ENCODE results near the gene MBNL1. TPM values are rescaled to one million over a fixed set of nuclear protein-coding genes. Genes with fewer than 3 reads are reported as not detected.
"Not testable (repeated sequence)": the region's sequence is repeated elsewhere in the genome, so short reads cannot be mapped to it uniquely, and the experiment has no call there.

The MBNL1 gene
- total and polyA plus RNA-seq, 5 donors = 52.7 to 160 (median 149) TPM

DNA sequence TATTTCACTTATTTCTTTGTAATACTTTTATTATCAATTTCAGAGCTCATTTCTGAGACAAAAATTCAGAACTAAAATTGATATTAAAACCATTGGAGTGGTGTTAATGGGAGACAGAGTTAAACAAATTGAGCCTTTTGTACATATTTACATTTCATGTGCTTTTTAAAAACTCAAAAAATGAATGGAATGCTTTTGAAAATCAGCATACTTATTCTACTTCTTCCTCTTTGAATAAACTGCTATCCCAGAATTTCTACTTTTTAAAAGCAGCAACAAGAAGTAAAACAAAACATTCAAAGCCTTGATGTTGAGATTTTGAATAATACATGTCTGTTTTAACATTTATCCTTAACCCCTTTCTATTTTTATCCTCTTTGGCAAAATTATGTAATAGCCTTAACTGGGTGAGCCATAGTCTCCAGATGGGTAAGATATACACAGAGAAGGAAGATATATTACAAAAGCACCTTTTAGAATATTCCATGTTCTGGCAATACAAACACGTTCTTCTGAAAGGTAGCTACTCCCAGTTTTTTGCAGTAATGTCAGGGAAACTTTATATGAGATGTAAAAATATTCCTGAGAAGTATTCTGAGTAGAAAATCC is 123.6 kb downstream of the MBNL1 start:
- H3K4me1 ChIP-seq (ENCODE audit: control insufficient read depth, insufficient read depth, low read length) = peaks cover 11% of the 10 kb centered on the region
- WGBS = 60% methylated on average over 1 of the region's 1 CpG
- DNase-seq (no peak), ATAC-seq (no peak)
- H3K27ac ChIP-seq (ENCODE audit: low read length) = no peak overlapping the region
- intact Hi-C loops (cut with DNase I) = no loop called here
- H3K27me3 ChIP-seq (ENCODE audit: control insufficient read depth, insufficient read depth) = no peaks in the 10 kb centered on the region
- H3K4me3 ChIP-seq (ENCODE audit: low read length) = no peak overlapping the region
- no peaks in the 10 kb centered on the region for H3K9me3 ChIP-seq (ENCODE audit: control insufficient read depth, low read length)

DNA sequence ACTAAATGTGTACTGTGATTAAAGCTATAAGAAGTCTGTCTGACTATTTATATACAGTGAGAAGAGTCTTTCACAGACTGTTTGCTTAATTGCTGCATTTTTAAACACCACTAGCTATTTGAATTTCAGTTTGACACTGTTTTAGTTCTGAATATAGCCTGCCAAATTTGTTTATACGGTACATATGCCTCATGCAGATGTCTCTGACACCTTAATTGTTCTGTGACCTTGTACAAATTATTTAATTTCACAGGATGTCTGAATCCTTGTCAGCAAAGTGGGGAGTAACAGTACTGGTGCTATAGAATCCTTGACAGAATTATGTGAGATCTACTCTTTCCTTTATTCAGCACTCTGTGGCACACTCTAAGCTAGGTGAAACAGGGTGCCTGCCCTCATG is 125.5 kb downstream of the MBNL1 start:
- H3K9me3 ChIP-seq (ENCODE audit: control insufficient read depth, low read length) = no peaks in the 10 kb centered on the region
- WGBS = 56% methylated on average over 1 of the region's 1 CpG
- no peak overlapping the region for H3K27ac ChIP-seq (ENCODE audit: low read length)
- no peak for DNase-seq
- peaks cover 9% of the 10 kb centered on the region for H3K4me1 ChIP-seq (ENCODE audit: control insufficient read depth, insufficient read depth, low read length)
- intact Hi-C loops (cut with DNase I) = no loop called here
- no peak for ATAC-seq
- H3K4me3 ChIP-seq (ENCODE audit: low read length) = no peak overlapping the region
- no peaks in the 10 kb centered on the region for H3K27me3 ChIP-seq (ENCODE audit: control insufficient read depth, insufficient read depth)

DNA sequence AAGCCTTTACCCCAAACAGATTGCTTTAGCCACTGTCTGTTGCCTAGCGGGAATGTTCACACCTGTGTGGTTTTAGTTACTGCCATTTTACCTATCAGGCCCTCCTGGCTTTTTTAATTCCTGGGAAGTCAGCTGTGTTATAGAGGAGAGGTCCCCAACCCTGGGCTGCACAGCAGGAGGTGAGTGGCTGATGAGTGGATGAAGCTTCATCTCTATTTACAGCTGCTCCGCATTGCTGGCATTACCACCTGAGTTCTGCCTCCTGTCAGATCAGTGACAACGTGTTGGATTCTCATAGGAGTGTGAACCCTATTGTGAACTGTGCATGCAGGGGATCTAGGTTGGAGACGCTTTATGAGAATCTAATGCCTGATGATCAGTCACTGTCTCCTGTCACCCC is 127.0 kb downstream of the MBNL1 start:
- Histone ChIP-seq H3K4me3 (ENCODE audit: low read length) (no peak overlapping the region), H3K27ac (ENCODE audit: low read length) (no peak overlapping the region), H3K4me1 (ENCODE audit: control insufficient read depth, insufficient read depth, low read length) (peaks cover 7% of the 10 kb centered on the region), H3K27me3 (ENCODE audit: control insufficient read depth, insufficient read depth) (no peaks in the 10 kb centered on the region), H3K9me3 (ENCODE audit: control insufficient read depth, low read length) (no peaks in the 10 kb centered on the region)
- intact Hi-C loops (cut with DNase I) = no loop called here
- DNase-seq = no peak
- WGBS = 80% methylated on average over 4 of the region's 4 CpGs
- ATAC-seq = peak in 1 of 2 donors; percentile 32

DNA sequence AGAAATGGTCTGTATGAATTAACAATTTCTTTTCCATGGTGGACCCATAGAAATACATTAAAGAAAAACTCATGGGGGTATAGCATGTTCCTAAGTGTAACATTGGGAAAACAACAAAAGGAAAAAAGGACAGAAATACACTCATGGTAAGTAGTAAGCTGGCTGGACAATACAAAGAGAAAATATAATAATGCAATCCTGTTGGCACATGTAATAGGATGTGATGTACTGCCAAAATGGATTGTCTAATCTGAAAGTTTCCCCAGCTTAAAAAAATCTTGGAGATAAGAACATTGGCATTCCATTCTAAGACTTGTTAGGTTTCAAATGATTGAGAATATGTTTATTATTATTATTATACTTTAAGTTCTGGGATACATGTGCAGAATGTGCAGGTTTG is 128.1 kb downstream of the MBNL1 start:
- DNase-seq (no peak), ATAC-seq (peak; percentile 53 to 59)
- Histone ChIP-seq H3K27ac (ENCODE audit: low read length) (no peak overlapping the region), H3K9me3 (ENCODE audit: control insufficient read depth, low read length) (no peaks in the 10 kb centered on the region), H3K27me3 (ENCODE audit: control insufficient read depth, insufficient read depth) (no peaks in the 10 kb centered on the region), H3K4me3 (ENCODE audit: low read length) (no peak overlapping the region), H3K4me1 (ENCODE audit: control insufficient read depth, insufficient read depth, low read length) (peaks cover 10% of the 10 kb centered on the region)
- intact Hi-C loops (cut with DNase I) = no loop called here

DNA sequence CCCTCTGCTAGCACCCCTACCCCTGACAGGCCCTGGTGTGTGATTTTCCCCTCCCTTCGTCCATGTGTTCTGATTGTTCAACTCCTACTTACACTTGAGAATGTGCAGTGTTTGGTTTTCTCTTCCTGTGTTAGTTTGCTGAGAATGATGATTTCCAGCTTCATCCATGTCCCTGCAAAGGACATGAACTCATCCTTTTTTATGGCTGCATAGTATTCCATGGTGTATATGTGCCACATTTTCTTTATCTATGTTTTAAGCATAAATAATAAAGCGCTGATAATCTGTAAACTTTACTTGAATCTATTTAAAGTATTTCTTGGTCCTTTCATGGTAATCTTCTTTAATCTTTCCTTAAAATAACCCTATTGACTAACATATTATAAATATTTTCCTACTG is 128.6 kb downstream of the MBNL1 start:
- H3K4me3 ChIP-seq (ENCODE audit: low read length); H3K9me3 ChIP-seq (ENCODE audit: control insufficient read depth, low read length); H3K27ac ChIP-seq (ENCODE audit: low read length); DNase-seq; intact Hi-C loops (cut with DNase I); H3K27me3 ChIP-seq (ENCODE audit: control insufficient read depth, insufficient read depth): not testable (repeated sequence)
- WGBS = 87% methylated on average over 2 of the region's 2 CpGs
- peak in 1 of 2 donors; percentile 8 for ATAC-seq
- peaks cover 11% of the 10 kb centered on the region for H3K4me1 ChIP-seq (ENCODE audit: control insufficient read depth, insufficient read depth, low read length)

DNA sequence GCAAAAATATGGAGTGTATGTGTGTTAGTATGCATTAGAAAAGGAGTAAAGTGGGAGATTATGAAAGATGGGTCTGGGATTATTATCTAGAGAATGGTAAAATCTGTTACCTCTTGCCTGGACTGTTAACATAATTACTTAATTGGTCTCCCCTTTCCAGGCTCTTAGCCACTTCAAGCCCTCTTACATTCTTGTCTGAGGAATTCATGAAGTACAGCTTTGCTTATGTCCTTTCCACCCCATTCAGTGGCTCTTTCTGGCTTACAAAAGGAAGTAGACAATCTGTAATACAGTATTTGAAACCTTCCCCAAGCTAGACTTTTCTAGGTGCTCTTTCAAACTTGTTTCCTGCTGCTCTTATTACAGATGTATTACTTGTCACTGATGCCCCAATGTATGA is 129.8 kb downstream of the MBNL1 start:
- no peak for DNase-seq
- H3K27ac ChIP-seq (ENCODE audit: low read length) = no peak overlapping the region
- ATAC-seq = no peak
- H3K9me3 ChIP-seq (ENCODE audit: control insufficient read depth, low read length) = no peaks in the 10 kb centered on the region
- intact Hi-C loops (cut with DNase I) = no loop called here
- H3K27me3 ChIP-seq (ENCODE audit: control insufficient read depth, insufficient read depth) = no peaks in the 10 kb centered on the region
- H3K4me1 ChIP-seq (ENCODE audit: control insufficient read depth, insufficient read depth, low read length) = peaks cover 11% of the 10 kb centered on the region
- no peak overlapping the region for H3K4me3 ChIP-seq (ENCODE audit: low read length)

DNA sequence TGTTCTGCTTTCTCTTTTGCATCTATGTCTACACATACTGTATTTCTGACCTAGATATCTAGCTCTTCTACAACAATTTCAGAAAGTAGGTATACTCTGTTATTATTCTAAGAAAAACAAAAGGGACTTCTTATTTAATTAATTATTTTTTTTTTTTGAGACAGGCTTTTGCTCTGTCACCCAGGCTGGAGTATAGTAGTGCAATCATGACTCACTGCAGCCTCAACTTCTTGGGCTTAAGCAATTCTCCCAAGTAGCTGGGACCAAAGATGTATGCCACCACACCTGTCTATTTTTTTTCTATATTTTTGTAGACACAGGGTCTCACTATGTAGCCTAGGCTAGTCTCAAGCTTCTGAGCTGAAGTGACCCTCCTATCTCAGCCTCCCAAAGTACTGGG is 130.6 kb downstream of the MBNL1 start:
- H3K27me3 ChIP-seq (ENCODE audit: control insufficient read depth, insufficient read depth) = no peaks in the 10 kb centered on the region
- H3K9me3 ChIP-seq (ENCODE audit: control insufficient read depth, low read length) = no peaks in the 10 kb centered on the region
- intact Hi-C loops (cut with DNase I) = no loop called here
- peak; percentile 20 to 35 for ATAC-seq
- H3K4me1 ChIP-seq (ENCODE audit: control insufficient read depth, insufficient read depth, low read length) = peaks cover 11% of the 10 kb centered on the region
- peak overlapping the region; percentile 58 for H3K27ac ChIP-seq (ENCODE audit: low read length)
- no peak for DNase-seq
- no peak overlapping the region for H3K4me3 ChIP-seq (ENCODE audit: low read length)

DNA sequence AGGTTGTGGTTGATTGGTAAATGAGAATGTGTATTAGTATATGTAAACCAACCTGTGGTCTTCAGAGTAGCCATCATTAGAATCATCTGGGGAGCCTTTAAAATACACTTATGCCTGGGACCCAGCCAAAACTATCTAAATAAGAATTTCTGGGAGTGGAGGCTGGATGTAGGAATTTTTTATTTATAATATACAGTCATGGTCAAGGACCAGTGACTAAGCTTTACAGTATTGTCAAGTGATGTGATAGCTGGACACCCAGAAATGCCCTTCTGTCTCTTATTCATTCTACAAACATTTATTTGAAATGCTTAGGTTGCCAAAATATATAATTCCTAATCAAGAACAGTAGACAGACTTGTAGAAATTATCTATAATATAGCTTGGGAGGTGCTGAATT is 132.2 kb downstream of the MBNL1 start:
- DNase-seq (no peak), ATAC-seq (no peak)
- Histone ChIP-seq H3K4me1 (ENCODE audit: control insufficient read depth, insufficient read depth, low read length) (peaks cover 8% of the 10 kb centered on the region), H3K4me3 (ENCODE audit: low read length) (no peak overlapping the region), H3K9me3 (ENCODE audit: control insufficient read depth, low read length) (no peaks in the 10 kb centered on the region), H3K27me3 (ENCODE audit: control insufficient read depth, insufficient read depth) (no peaks in the 10 kb centered on the region), H3K27ac (ENCODE audit: low read length) (no peak overlapping the region)
- intact Hi-C loops (cut with DNase I) = no loop called here

DNA sequence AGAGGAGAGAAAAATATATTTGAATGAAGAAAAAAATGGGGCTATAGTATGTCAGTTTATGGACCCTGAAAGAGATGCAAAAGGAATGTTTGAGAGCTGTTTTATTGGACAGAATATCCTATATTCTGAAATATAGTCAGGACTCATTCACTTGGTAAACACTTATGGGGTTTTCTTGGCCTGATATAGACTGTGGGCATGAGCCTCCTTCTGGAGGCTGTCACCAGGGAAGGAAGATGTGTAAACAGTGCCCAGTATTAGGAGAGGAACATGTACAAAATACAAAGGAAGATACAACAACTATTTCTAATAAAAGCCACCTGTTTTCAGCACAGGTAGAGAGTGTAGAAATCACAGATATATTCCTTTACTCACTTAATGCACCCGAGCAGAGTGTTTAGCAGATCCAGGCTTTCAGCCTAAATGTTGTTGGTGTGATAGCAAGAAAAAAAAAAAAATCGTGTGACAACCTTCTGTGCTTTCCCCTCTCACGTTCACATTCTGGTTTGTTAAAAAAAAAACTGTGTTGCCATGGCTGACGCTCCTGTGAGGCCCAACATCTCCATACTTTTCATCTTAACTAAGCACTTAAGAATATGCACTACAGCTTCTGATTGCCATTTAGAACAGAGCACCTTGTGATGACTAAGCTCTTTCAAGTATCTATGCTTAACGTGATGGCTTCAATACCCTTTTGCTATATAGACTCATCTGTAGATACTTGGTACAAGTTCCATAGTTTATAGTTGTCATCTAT is 134.1 kb downstream of the MBNL1 start:
- ATAC-seq (peak in 1 of 2 donors; percentile 44), DNase-seq (no peak)
- intact Hi-C loops (cut with DNase I) = no loop called here
- peaks cover 6% of the 10 kb centered on the region for H3K4me1 ChIP-seq (ENCODE audit: control insufficient read depth, insufficient read depth, low read length)
- H3K9me3 ChIP-seq (ENCODE audit: control insufficient read depth, low read length) = no peaks in the 10 kb centered on the region
- 40% methylated on average over 5 of the region's 5 CpGs for WGBS
- peak overlapping the region; percentile 93 for H3K27ac ChIP-seq (ENCODE audit: low read length)
- H3K4me3 ChIP-seq (ENCODE audit: low read length) = no peak overlapping the region
- no peaks in the 10 kb centered on the region for H3K27me3 ChIP-seq (ENCODE audit: control insufficient read depth, insufficient read depth)

DNA sequence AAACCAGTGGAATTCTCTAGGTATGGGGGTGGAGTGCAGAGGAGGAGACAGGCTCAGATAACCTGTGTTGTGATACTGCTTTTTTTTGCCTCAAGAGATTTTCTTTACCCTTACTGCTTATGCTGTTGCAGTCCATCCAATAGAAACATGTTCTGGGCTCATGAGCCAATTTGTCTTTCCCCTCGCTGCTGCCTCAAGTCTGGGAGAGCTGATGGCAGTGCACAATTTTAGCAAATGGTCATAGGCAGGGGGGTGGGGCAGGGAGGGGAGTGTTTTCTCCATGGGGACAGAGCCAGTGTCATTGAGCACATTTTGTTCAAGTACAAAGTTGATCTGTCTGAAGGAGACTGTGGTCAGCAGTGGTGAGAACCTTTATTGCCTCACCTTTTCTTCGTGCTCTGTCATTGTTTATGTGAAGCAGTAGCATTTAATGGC is 134.9 kb downstream of the MBNL1 start:
- H3K4me3 ChIP-seq (ENCODE audit: low read length) = no peak overlapping the region
- 42% methylated on average over 2 of the region's 2 CpGs for WGBS
- H3K27ac ChIP-seq (ENCODE audit: low read length) = peak overlapping the region; percentile 87
- DNase-seq = peak; percentile 61 to 80 (median 77)
- peaks cover 6% of the 10 kb centered on the region for H3K4me1 ChIP-seq (ENCODE audit: control insufficient read depth, insufficient read depth, low read length)
- intact Hi-C loops (cut with DNase I) = no loop called here
- H3K9me3 ChIP-seq (ENCODE audit: control insufficient read depth, low read length) = no peaks in the 10 kb centered on the region
- H3K27me3 ChIP-seq (ENCODE audit: control insufficient read depth, insufficient read depth) = no peaks in the 10 kb centered on the region
- ATAC-seq = peak; percentile 87 to 88

DNA sequence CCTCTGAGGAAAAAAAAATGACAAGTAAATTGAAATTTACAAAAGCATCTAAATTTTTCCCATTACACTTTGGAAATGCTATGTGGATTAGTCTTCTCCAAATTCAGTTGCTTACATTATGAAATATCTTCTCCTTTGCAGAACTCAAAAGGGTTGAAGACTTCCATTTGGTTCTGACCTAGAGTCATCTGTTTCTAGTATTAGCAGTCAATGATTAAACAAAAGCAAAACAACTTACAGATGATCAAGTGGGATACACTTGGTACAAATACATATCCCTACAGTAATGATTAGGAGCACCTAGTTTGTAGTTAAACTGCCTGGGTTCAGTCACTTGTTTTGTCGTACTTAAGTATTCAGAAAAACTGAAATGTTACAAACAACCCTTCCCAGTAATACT is 136.2 kb downstream of the MBNL1 start:
- ATAC-seq (no peak), DNase-seq (no peak)
- Histone ChIP-seq H3K27me3 (ENCODE audit: control insufficient read depth, insufficient read depth) (no peaks in the 10 kb centered on the region), H3K4me3 (ENCODE audit: low read length) (no peak overlapping the region), H3K27ac (ENCODE audit: low read length) (no peak overlapping the region), H3K9me3 (ENCODE audit: control insufficient read depth, low read length) (no peaks in the 10 kb centered on the region), H3K4me1 (ENCODE audit: control insufficient read depth, insufficient read depth, low read length) (peaks cover 6% of the 10 kb centered on the region)
- WGBS = 95% methylated on average over 1 of the region's 1 CpG
- intact Hi-C loops (cut with DNase I) = no loop called here
